Measurements from ENCODE around the gene PHACTR4.
"Not testable (repeated sequence)": the region's sequence is repeated elsewhere in the genome, so short reads cannot be mapped to it uniquely, and the experiment has no call there.

The PHACTR4 gene

GRCh38 chr1:28369371-28370238 lies at the start of gene PHACTR4:
PHACTR4 (plus strand) TSS chr1:28369740; CDS start chr1:28407448, 37,708 bp downstream.
- peak; percentile 97 for DNase-seq (ENCODE audit: low spot score)

- peak; percentile 99 for DNase-seq (ENCODE audit: low spot score)
Measured at GRCh38 chr1:28322194-28322593, 47.3 kb upstream of the PHACTR4 start.

- DNase-seq (ENCODE audit: low spot score), result no peak
Measured at GRCh38 chr1:28323720-28324119, 45.8 kb upstream of the PHACTR4 start.

GRCh38 chr1:28326515-28326914 lies 43.0 kb upstream of the PHACTR4 start:
- DNase-seq (ENCODE audit: low spot score), result no peak

GRCh38 chr1:28326984-28327383 lies 42.6 kb upstream of the PHACTR4 start:
- DNase-seq (ENCODE audit: low spot score), result peak; percentile 93

- peak; percentile 82 for DNase-seq (ENCODE audit: low spot score)
Measured at GRCh38 chr1:28327431-28327830, 42.1 kb upstream of the PHACTR4 start.

GRCh38 chr1:28328228-28328648 lies 41.3 kb upstream of the PHACTR4 start:
- DNase-seq (ENCODE audit: low spot score), result no peak

GRCh38 chr1:28329395-28330153 lies 40.0 kb upstream of the PHACTR4 start:
- peak; percentile 43 for DNase-seq (ENCODE audit: low spot score)

- DNase-seq (ENCODE audit: low spot score), result no peak
Measured at GRCh38 chr1:28338897-28339296, 30.6 kb upstream of the PHACTR4 start.

GRCh38 chr1:28339551-28339950 lies 30.0 kb upstream of the PHACTR4 start:
- no peak for DNase-seq (ENCODE audit: low spot score)

GRCh38 chr1:28340221-28340974 lies 29.1 kb upstream of the PHACTR4 start:
- DNase-seq (ENCODE audit: low spot score), result no peak

- DNase-seq (ENCODE audit: low spot score), result peak; percentile 95
Measured at GRCh38 chr1:28341591-28341990, 27.9 kb upstream of the PHACTR4 start.

- peak; percentile 96 for DNase-seq (ENCODE audit: low spot score)
Measured at GRCh38 chr1:28343405-28343804, 26.1 kb upstream of the PHACTR4 start.

GRCh38 chr1:28353248-28353810 lies 16.2 kb upstream of the PHACTR4 start:
- peak; percentile 38 for DNase-seq (ENCODE audit: low spot score)

GRCh38 chr1:28354121-28354520 lies 15.4 kb upstream of the PHACTR4 start:
- DNase-seq (ENCODE audit: low spot score), result peak; percentile 96

GRCh38 chr1:28358716-28359115 lies 10.8 kb upstream of the PHACTR4 start:
- DNase-seq (ENCODE audit: low spot score), result peak; percentile 71

- DNase-seq (ENCODE audit: low spot score), result peak; percentile 71
Measured at GRCh38 chr1:28359592-28360239, 9.8 kb upstream of the PHACTR4 start.

- DNase-seq (ENCODE audit: low spot score), result no peak
Measured at GRCh38 chr1:28364888-28365287, 4.7 kb upstream of the PHACTR4 start.

- peak; percentile 41 for DNase-seq (ENCODE audit: low spot score)
Measured at GRCh38 chr1:28365864-28366263, 3.7 kb upstream of the PHACTR4 start.

- not testable (repeated sequence) for DNase-seq (ENCODE audit: low spot score)
Measured at GRCh38 chr1:28368608-28369007, 932 bp upstream of the PHACTR4 start.

GRCh38 chr1:28370239-28371009 lies 884 bp downstream of the PHACTR4 start:
- peak; percentile 63 for DNase-seq (ENCODE audit: low spot score)

Measured in kidney tubule cell (primary cell).